Parathyroid adenoma (tissue), 2 donors: ENCODE measurements around the gene CASP5.

Source experiments
- H2AFZ ChIP-seq: fragments of 300-600 bp; sonication (generic); one replicate; pipeline ENCODE4 v1.7.0; 2017; ENCODE audit warnings: antibody characterized with exemption, mild to moderate bottlenecking
- H3K27ac ChIP-seq: fragments of 300-600 bp; sonication (generic); one replicate; pipeline ENCODE4 v1.7.0; 2017
- H3K27me3 ChIP-seq: fragments of 300-600 bp; sonication (generic); one replicate; pipeline ENCODE4 v1.7.0; 2017; ENCODE audit warnings: low read length; ENCODE audit not compliant: control insufficient read depth, insufficient read depth
- H3K36me3 ChIP-seq: fragments of 300-600 bp; sonication (generic); one replicate; pipeline ENCODE4 v1.7.0; 2017; ENCODE audit warnings: low read length; ENCODE audit not compliant: control insufficient read depth, insufficient read depth
- H3K4me1 ChIP-seq: fragments of 300-600 bp; sonication (generic); one replicate; pipeline ENCODE4 v1.7.0; 2017; ENCODE audit warnings: control low read depth
- H3K4me2 ChIP-seq: fragments of 300-600 bp; sonication (generic); one replicate; pipeline ENCODE4 v1.7.0; 2017; ENCODE audit warnings: low read length
- H3K4me3 ChIP-seq: fragments of 300-600 bp; sonication (generic); one replicate; pipeline ENCODE4 v1.7.0; 2017; ENCODE audit warnings: low read depth, low read length
- H3K79me2 ChIP-seq: fragments of 300-600 bp; sonication (generic); one replicate; pipeline ENCODE4 v1.7.0; 2017; ENCODE audit warnings: control low read depth
- H3K9ac ChIP-seq: fragments of 300-600 bp; sonication (generic); one replicate; pipeline ENCODE4 v1.7.0; 2017; ENCODE audit warnings: mild to moderate bottlenecking
- H3K9me3 ChIP-seq: fragments of 300-600 bp; sonication (generic); one replicate; pipeline ENCODE4 v1.7.0; 2017; ENCODE audit warnings: low read length; ENCODE audit not compliant: control insufficient read depth
- TF ChIP-seq, protein P1 (sequence below): fragments of 300-600 bp; sonication (generic); IDR thresholded peaks from one replicate; pipeline ENCODE4 v1.7.0; 2017; ENCODE audit warnings: antibody characterized with exemption, mild to moderate bottlenecking
- donor health status: primary hyperparathyroidism.

CASP5 gene

DNA sequence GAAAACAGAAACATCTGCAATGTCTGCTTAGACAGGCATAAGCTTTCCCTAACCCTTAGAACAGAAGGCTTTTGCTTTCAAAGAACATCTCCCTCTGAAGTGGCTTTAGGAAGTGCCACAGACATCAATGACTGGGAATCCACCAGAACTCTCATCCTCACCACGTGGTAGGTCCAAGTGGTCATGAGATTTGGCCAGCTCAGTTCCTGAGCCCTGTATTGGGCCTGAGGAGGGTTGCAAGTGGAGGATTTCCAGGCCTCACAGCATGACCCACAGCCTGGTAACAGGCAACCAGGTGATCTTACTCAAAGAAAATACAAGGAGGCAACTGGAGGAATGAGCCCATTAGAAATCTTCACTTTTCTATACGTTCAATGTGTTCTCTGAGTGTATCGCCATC, 10.4 kb upstream of the CASP5 start:
- no peak overlapping the region for H3K4me2 ChIP-seq
- no peaks in the 10 kb centered on the region for H3K36me3 ChIP-seq
- H3K79me2 ChIP-seq: no peaks in the 10 kb centered on the region
- TF ChIP-seq, protein P1, sequence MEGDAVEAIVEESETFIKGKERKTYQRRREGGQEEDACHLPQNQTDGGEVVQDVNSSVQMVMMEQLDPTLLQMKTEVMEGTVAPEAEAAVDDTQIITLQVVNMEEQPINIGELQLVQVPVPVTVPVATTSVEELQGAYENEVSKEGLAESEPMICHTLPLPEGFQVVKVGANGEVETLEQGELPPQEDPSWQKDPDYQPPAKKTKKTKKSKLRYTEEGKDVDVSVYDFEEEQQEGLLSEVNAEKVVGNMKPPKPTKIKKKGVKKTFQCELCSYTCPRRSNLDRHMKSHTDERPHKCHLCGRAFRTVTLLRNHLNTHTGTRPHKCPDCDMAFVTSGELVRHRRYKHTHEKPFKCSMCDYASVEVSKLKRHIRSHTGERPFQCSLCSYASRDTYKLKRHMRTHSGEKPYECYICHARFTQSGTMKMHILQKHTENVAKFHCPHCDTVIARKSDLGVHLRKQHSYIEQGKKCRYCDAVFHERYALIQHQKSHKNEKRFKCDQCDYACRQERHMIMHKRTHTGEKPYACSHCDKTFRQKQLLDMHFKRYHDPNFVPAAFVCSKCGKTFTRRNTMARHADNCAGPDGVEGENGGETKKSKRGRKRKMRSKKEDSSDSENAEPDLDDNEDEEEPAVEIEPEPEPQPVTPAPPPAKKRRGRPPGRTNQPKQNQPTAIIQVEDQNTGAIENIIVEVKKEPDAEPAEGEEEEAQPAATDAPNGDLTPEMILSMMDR: no peak
- no peaks in the 10 kb centered on the region for H3K4me1 ChIP-seq
- H3K9me3 ChIP-seq: no peaks in the 10 kb centered on the region
- H3K9ac ChIP-seq: no peak overlapping the region
- H2AFZ ChIP-seq: no peak overlapping the region
- no peak overlapping the region for H3K4me3 ChIP-seq
- H3K27me3 ChIP-seq: no peaks in the 10 kb centered on the region
- no peak overlapping the region for H3K27ac ChIP-seq

GRCh38 chr11:105032495-105032894, 9.5 kb upstream of the CASP5 start:
- Histone ChIP-seq H3K4me1 (no peaks in the 10 kb centered on the region), H3K79me2 (no peaks in the 10 kb centered on the region), H3K27me3 (no peaks in the 10 kb centered on the region), H3K36me3 (no peaks in the 10 kb centered on the region), H3K27ac (no peak overlapping the region), H3K4me2 (no peak overlapping the region), H3K9me3 (no peaks in the 10 kb centered on the region), H2AFZ (no peak overlapping the region), H3K9ac (no peak overlapping the region), H3K4me3 (no peak overlapping the region)
- TF ChIP-seq, protein P1: no peak

DNA sequence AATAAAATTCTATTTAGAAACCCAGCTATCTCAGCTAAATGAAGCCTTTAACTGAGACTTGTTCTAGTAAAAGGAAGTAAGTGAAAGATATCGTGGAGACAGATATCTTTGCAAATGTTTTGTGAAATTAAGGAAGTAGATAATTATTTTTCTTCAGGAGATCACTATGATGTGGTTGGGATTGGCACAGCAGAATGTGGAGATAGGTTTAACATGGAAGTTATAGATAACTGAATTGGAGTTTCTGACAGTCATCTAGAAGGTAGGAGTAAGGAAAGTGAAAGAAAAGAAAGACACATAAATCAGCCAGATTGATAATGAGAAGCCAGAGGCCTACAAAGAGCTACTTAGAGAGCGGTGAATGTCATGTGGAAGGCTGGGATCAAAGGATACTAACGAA, 4.7 kb upstream of the CASP5 start:
- Histone ChIP-seq H3K4me1 (no peaks in the 10 kb centered on the region), H3K9ac (no peak overlapping the region), H3K4me3 (no peak overlapping the region), H3K79me2 (no peaks in the 10 kb centered on the region), H3K9me3 (no peaks in the 10 kb centered on the region), H3K27me3 (no peaks in the 10 kb centered on the region), H3K36me3 (no peaks in the 10 kb centered on the region), H2AFZ (no peak overlapping the region), H3K4me2 (no peak overlapping the region), H3K27ac (no peak overlapping the region)
- TF ChIP-seq, protein P1: no peak

DNA sequence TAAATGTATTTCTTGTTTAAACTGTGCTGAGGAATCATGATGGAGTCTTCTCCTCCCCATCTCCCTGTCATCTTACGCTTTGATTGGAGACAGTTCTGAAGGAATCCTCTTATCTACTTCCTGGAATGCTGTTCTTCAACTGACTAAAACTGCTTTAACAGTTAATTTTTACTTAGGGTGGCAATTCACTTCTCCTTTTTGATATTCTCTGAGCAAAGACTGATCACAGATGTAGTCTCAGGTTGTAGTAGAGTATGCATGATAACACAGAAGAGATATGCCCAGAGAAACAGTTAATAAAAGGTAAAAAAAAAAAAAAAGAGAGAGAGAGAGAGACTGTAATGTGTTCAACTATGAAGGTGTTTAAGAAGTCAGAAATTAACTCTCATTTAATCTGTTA, 1.4 kb upstream of the CASP5 start:
- no peaks in the 10 kb centered on the region for H3K79me2 ChIP-seq
- H3K36me3 ChIP-seq: no peaks in the 10 kb centered on the region
- H2AFZ ChIP-seq: no peak overlapping the region
- TF ChIP-seq, protein P1: no peak
- no peaks in the 10 kb centered on the region for H3K27me3 ChIP-seq
- no peak overlapping the region for H3K9ac ChIP-seq
- no peaks in the 10 kb centered on the region for H3K4me1 ChIP-seq
- no peak overlapping the region for H3K27ac ChIP-seq
- H3K4me2 ChIP-seq: no peak overlapping the region
- no peaks in the 10 kb centered on the region for H3K9me3 ChIP-seq
- no peak overlapping the region for H3K4me3 ChIP-seq

- Histone ChIP-seq H3K9ac (no peak overlapping the region), H3K4me2 (no peak overlapping the region), H3K79me2 (no peaks in the 10 kb centered on the region), H2AFZ (no peak overlapping the region), H3K4me1 (no peaks in the 10 kb centered on the region), H3K27me3 (no peaks in the 10 kb centered on the region), H3K4me3 (no peak overlapping the region), H3K36me3 (no peaks in the 10 kb centered on the region), H3K27ac (no peak overlapping the region), H3K9me3 (no peaks in the 10 kb centered on the region)
- TF ChIP-seq, protein P1: no peak
Observed at GRCh38 chr11:105022527-105022926, 441 bp downstream of the CASP5 start.
